Endothelial cell (in vitro differentiated cells): ENCODE results near the gene CENPN. TPM values are rescaled to one million over a fixed set of nuclear protein-coding genes. Genes with fewer than 3 reads are reported as not detected.
A peak's percentile ranks its signal among the peaks of the same experiment; 100 is the strongest.

Experiments used
- DNase-seq: peaks from one replicate; pipeline ENCODE4 v3.0.0; 2021; ENCODE audit warnings: low spot score
- H3K27ac Mint-ChIP-seq: one replicate; pipeline ENCODE4 v1.8.0; 2021; ENCODE audit warnings: mixed read lengths, inconsistent platforms; ENCODE audit not compliant: unreplicated experiment
- H3K27me3 Mint-ChIP-seq: one replicate; pipeline ENCODE4 v1.8.0; 2021; ENCODE audit warnings: mild to moderate bottlenecking, moderate library complexity, mixed read lengths, inconsistent platforms; ENCODE audit not compliant: unreplicated experiment
- H3K36me3 Mint-ChIP-seq: one replicate; pipeline ENCODE4 v1.8.0; 2021; ENCODE audit warnings: mild to moderate bottlenecking, low read depth, mixed read lengths, inconsistent platforms; ENCODE audit not compliant: unreplicated experiment
- H3K4me1 Mint-ChIP-seq: one replicate; pipeline ENCODE4 v1.8.0; 2021; ENCODE audit warnings: mild to moderate bottlenecking, mixed read lengths, inconsistent platforms; ENCODE audit not compliant: unreplicated experiment
- H3K4me3 Mint-ChIP-seq: one replicate; pipeline ENCODE4 v1.8.0; 2021; ENCODE audit warnings: mild to moderate bottlenecking, mixed read lengths, inconsistent platforms; ENCODE audit not compliant: unreplicated experiment
- H3K9me3 Mint-ChIP-seq: one replicate; pipeline ENCODE4 v1.8.0; 2021; ENCODE audit warnings: mixed read lengths, inconsistent platforms; ENCODE audit not compliant: unreplicated experiment
- CTCF ChIP-seq: fragments of 200-600 bp; sonication (generic); IDR thresholded peaks from one replicate; pipeline ENCODE4 v1.5.0; 2021; ENCODE audit warnings: antibody characterized with exemption; ENCODE audit not compliant: unreplicated experiment
- total RNA-seq: library from RNA; stranded (reverse); fragmentation: NEBNext Ultra II Directional; extraction: Animal tissue kit (Norgen Biotek cat#: 25700); gene quantifications from one replicate; pipeline ENCODE4 v1.2.1, GENCODE V29; 2021; ENCODE audit not compliant: unreplicated experiment

CENPN gene
- total RNA-seq, 1 donor from 2014 or later, result 17.0 TPM

- DNase-seq, result no peak
- Mint-ChIP-seq H3K27me3 (no peaks in the 10 kb centered on the region), H3K9me3 (no peaks in the 10 kb centered on the region), H3K4me1 (peaks cover 12% of the 10 kb centered on the region), H3K4me3 (no peak overlapping the region), H3K36me3 (no peaks in the 10 kb centered on the region), H3K27ac (no peak overlapping the region)
- TF ChIP-seq CTCF, result no peak
Measured at GRCh38 chr16:80990978-80991377, 16.0 kb upstream of the CENPN start.

- H3K27ac Mint-ChIP-seq, result no peak overlapping the region
- H3K36me3 Mint-ChIP-seq, result no peaks in the 10 kb centered on the region
- no peak for DNase-seq
- no peak overlapping the region for H3K4me3 Mint-ChIP-seq
- H3K27me3 Mint-ChIP-seq, result no peaks in the 10 kb centered on the region
- no peaks in the 10 kb centered on the region for H3K9me3 Mint-ChIP-seq
- peaks cover 6% of the 10 kb centered on the region for H3K4me1 Mint-ChIP-seq
- no peak for TF ChIP-seq CTCF
Measured at GRCh38 chr16:80991792-80992430, 15.1 kb upstream of the CENPN start.

- H3K9me3 Mint-ChIP-seq, result no peaks in the 10 kb centered on the region
- H3K27ac Mint-ChIP-seq, result peak overlapping the region; percentile 7
- H3K36me3 Mint-ChIP-seq, result no peaks in the 10 kb centered on the region
- TF ChIP-seq CTCF, result no peak
- H3K27me3 Mint-ChIP-seq, result no peaks in the 10 kb centered on the region
- peaks cover under 1% of the 10 kb centered on the region for H3K4me1 Mint-ChIP-seq
- no peak for DNase-seq
- H3K4me3 Mint-ChIP-seq, result no peak overlapping the region
Measured at GRCh38 chr16:80992676-80993293, 14.2 kb upstream of the CENPN start.

- Mint-ChIP-seq H3K27me3 (no peaks in the 10 kb centered on the region), H3K9me3 (no peaks in the 10 kb centered on the region), H3K4me3 (no peak overlapping the region), H3K4me1 (no peaks in the 10 kb centered on the region), H3K27ac (peak overlapping the region; percentile 7), H3K36me3 (no peaks in the 10 kb centered on the region)
- no peak for TF ChIP-seq CTCF
- DNase-seq, result no peak
Measured at GRCh38 chr16:80993307-80993706, 13.7 kb upstream of the CENPN start.

GRCh38 chr16:80993834-80994233, 13.2 kb upstream of the CENPN start:
- Mint-ChIP-seq H3K36me3 (no peaks in the 10 kb centered on the region), H3K27ac (no peak overlapping the region), H3K4me3 (no peak overlapping the region), H3K4me1 (no peaks in the 10 kb centered on the region), H3K27me3 (no peaks in the 10 kb centered on the region), H3K9me3 (no peaks in the 10 kb centered on the region)
- no peak for TF ChIP-seq CTCF
- no peak for DNase-seq
